Transverse colon (tissue), 4 donors: ENCODE measurements around the gene TOX2.

Source experiments
- CTCF ChIP-seq, 5 experiments: fragments of 200-600 bp in 3 of 5; fragments of 450-650 bp in 2 of 5; sonication (generic) in 3 of 5; IDR thresholded peaks; 1 replicate in 2 of 5; 2 replicates in 3 of 5; pipeline ENCODE4 v1.5.1; 2016 to 2017; ENCODE audit warnings: antibody characterized with exemption in 5 of 5, inconsistent platforms in 3 of 5, mild to moderate bottlenecking in 2 of 5, moderate library complexity in 1 of 5
- EP300 ChIP-seq: sonication (generic); formaldehyde crosslinking; IDR thresholded peaks from one replicate; pipeline ENCODE4 v1.6.1; 2017; ENCODE audit warnings: antibody characterized with exemption, low read depth
- POLR2A ChIP-seq: fragments of 450-650 bp; IDR thresholded peaks from one replicate; pipeline ENCODE4 v1.6.1; 2016; ENCODE audit warnings: antibody characterized with exemption, mild to moderate bottlenecking, moderate library complexity
- POLR2AphosphoS5 ChIP-seq, 3 donors: sonication (generic); formaldehyde crosslinking; IDR thresholded peaks; one replicate each; pipeline ENCODE4 v1.6.1; 2016; ENCODE audit warnings: antibody characterized with exemption in 3 of 3

GRCh38 chr20:43976547-43976946 lies 61.9 kb downstream of the TOX2 start:
- no peak for TF ChIP-seq CTCF (IDR thresholded peaks at IDR 0.05)
- no peak for TF ChIP-seq POLR2A
- no peak for TF ChIP-seq EP300
- no peak for TF ChIP-seq POLR2AphosphoS5 (IDR thresholded peaks at IDR 0.05)
